Measurements from ENCODE around the gene CBLN3. TPM values are rescaled to one million over a fixed set of nuclear protein-coding genes. Genes with fewer than 3 reads are reported as not detected.

The CBLN3 gene
- total and polyA plus RNA-seq, 2 of the 4 experiments (the other 2 are of a cell fraction): 0.72 to 4.5 TPM

- ChIA-PET CTCF (interaction anchor here (0.7 kb wide), 1 partner anchor 171 kb away, joined by 4 read pairs; no protein-coding TSS in a partner anchor), POLR2A (ENCODE audit: unreplicated experiment) (no interaction called here)
These were observed 43.9 kb downstream of the CBLN3 start for GRCh38 chr14:24385524-24385923.

More at GRCh38 chr14:24385524-24385923, 43.9 kb downstream of the CBLN3 start:
- Histone ChIP-seq H3K27me3 (ENCODE audit: control insufficient read depth, insufficient read depth, low read length) (peaks cover 10% of the 10 kb centered on the region), H3K18ac (ENCODE audit: low read depth, low read length) (no peak overlapping the region), H4K20me1 (ENCODE audit: insufficient read depth, low read length) (no peaks in the 10 kb centered on the region), H4K8ac (ENCODE audit: low read depth in 2 of 2, low read length in 2 of 2) (no peak overlapping the region), H4K5ac (ENCODE audit: low read depth, low read length) (no peak overlapping the region), H3K4ac (ENCODE audit: low read depth, low read length) (no peak overlapping the region), H3K14ac (replicated peaks; ENCODE audit: low read depth, low read length) (no peak overlapping the region), H3K56ac (ENCODE audit: extremely low read depth, insufficient read depth, low read length) (no peak overlapping the region), H3K27ac (ENCODE audit: insufficient read depth, low read length) (no peak overlapping the region), H3K4me2 (ENCODE audit: low read depth, low read length) (no peak overlapping the region), H3K9me1 (ENCODE audit: insufficient read depth, low read length) (peaks cover 3% of the 10 kb centered on the region; the same call in 1 of the 2 replicates), H3K79me1 (ENCODE audit: low read depth in 1 of 2, low read length in 2 of 2) (no peaks in the 10 kb centered on the region), H2BK120ac (ENCODE audit: low read depth, low read length) (no peak overlapping the region), H3K4me1 (ENCODE audit: control insufficient read depth, insufficient read depth, low read length) (peaks cover 5% of the 10 kb centered on the region), H2AK5ac (ENCODE audit: low read depth, low read length) (no peak overlapping the region), H3K9ac (ENCODE audit: low read depth, low read length) (no peak overlapping the region), H2BK15ac (ENCODE audit: low read depth, low read length) (no peak overlapping the region), H3K4me3 (ENCODE audit: insufficient read depth, low read depth, low read length) (no peak overlapping the region), H4K91ac (ENCODE audit: insufficient read depth, low read depth, low read length) (no peak overlapping the region), H3K9me3 (ENCODE audit: control insufficient read depth, insufficient read depth, low read length) (no peaks in the 10 kb centered on the region), H3K23ac (ENCODE audit: low read depth, low read length) (0 out of 2 replicates have a peak overlapping the region, but pooled peaks have one; percentile 17), H2BK20ac (ENCODE audit: low read depth, low read length) (no peak overlapping the region), H2BK5ac (ENCODE audit: low read depth, low read length, poor library complexity, severe bottlenecking) (no peak overlapping the region), H3K36me3 (ENCODE audit: control insufficient read depth, insufficient read depth, low read length) (no peaks in the 10 kb centered on the region), H2AFZ (replicated peaks; ENCODE audit: low read length, poor library complexity) (no peak overlapping the region), H2AK9ac (replicated peaks; ENCODE audit: low read depth, low read length, poor library complexity) (no peak overlapping the region)
- ATAC-seq (ENCODE audit: low read depth) (no peak), DNase-seq (no peak)
- intact Hi-C loops (cut with micrococcal nuclease) (no loop called here), dilution Hi-C loops (cut with HindIII; ENCODE audit: low sequenced_read_pairs, unreplicated experiment) (no loop called here), in situ Hi-C loops (cut with MboI; ENCODE audit: low sequenced_read_pairs) (no loop called here)
- WGBS, 2 experiments (ENCODE audit: extremely low coverage in 2 of 2, insufficient read length in 1 of 2): no CpG with 5 or more reads among the region's 4 CpGs
- TF ChIP-seq RAD21 (IDR thresholded peaks at IDR 0.05; ENCODE audit: low read length) (no peak), MAZ (IDR thresholded peaks at IDR 0.05; ENCODE audit: borderline replicate concordance, low read depth, low read length) (no peak), SMC3 (IDR thresholded peaks at IDR 0.05; ENCODE audit: low read depth, low read length) (no peak), RFX5 (IDR thresholded peaks at IDR 0.05; ENCODE audit: low read depth, low read length) (no peak), POLR2A (IDR thresholded peaks at IDR 0.05; ENCODE audit: low read depth, low read length) (no peak), MAFK (IDR thresholded peaks at IDR 0.05; ENCODE audit: low read depth, low read length) (no peak), NFE2L2 (IDR thresholded peaks at IDR 0.05; ENCODE audit: low read depth, low read length) (no peak), MXI1 (IDR thresholded peaks at IDR 0.05; ENCODE audit: borderline replicate concordance, low read depth, low read length) (no peak), BHLHE40 (IDR thresholded peaks at IDR 0.05; ENCODE audit: low read depth, low read length) (no peak), FOS (IDR thresholded peaks at IDR 0.05; ENCODE audit: low read depth, low read length) (no peak), RCOR1 (IDR thresholded peaks at IDR 0.05; ENCODE audit: insufficient replicate concordance, low read length) (no peak), CTCF (conservative IDR thresholded peaks at IDR 0.05; ENCODE audit: low read depth, low read length) (no peak), ELK1 (IDR thresholded peaks at IDR 0.05; ENCODE audit: borderline replicate concordance, low read depth, low read length) (no peak), CHD1 (IDR thresholded peaks at IDR 0.05; ENCODE audit: low read depth, low read length) (no peak), CEBPB (IDR thresholded peaks at IDR 0.05; ENCODE audit: low read depth, low read length) (no peak)
- TF ChIP-seq, protein P1, sequence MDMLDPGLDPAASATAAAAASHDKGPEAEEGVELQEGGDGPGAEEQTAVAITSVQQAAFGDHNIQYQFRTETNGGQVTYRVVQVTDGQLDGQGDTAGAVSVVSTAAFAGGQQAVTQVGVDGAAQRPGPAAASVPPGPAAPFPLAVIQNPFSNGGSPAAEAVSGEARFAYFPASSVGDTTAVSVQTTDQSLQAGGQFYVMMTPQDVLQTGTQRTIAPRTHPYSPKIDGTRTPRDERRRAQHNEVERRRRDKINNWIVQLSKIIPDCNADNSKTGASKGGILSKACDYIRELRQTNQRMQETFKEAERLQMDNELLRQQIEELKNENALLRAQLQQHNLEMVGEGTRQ (IDR thresholded peaks at IDR 0.05; ENCODE audit: low read depth, low read length): no peak
- no TSS peak for BruUV-seq (replicated peaks)

All from IMR-90 (cell line).